Testis (tissue), 3 donors: Measurements from ENCODE around the gene SLC35B2. TPM values are rescaled to one million over a fixed set of nuclear protein-coding genes. Genes with fewer than 3 reads are reported as not detected.
"Not testable (repeated sequence)": the region's sequence is repeated elsewhere in the genome, so short reads cannot be mapped to it uniquely, and the experiment has no call there.

Experiments used
- DNase-seq: peaks from one replicate; pipeline ENCODE4 v3.0.0-alpha.2; 2019
- H3K27ac ChIP-seq, 2 donors: fragments of 200-600 bp; sonication (generic); one replicate each; pipeline ENCODE4 v1.5.1; 2019
- H3K27me3 ChIP-seq: fragments of 200-600 bp; sonication (generic); one replicate; pipeline ENCODE4 v1.5.1; 2019
- H3K36me3 ChIP-seq: fragments of 200-600 bp; sonication (generic); one replicate; pipeline ENCODE4 v1.5.1; 2017; ENCODE audit warnings: low read depth; ENCODE audit errors: missing control alignments
- H3K4me1 ChIP-seq: fragments of 200-600 bp; sonication (generic); one replicate; pipeline ENCODE4 v1.5.1; 2019
- H3K4me3 ChIP-seq, 2 donors: fragments of 200-600 bp; sonication (generic); one replicate each; pipeline ENCODE4 v1.5.1; 2017 to 2019
- H3K9me3 ChIP-seq: fragments of 200-600 bp; sonication (generic); one replicate; pipeline ENCODE4 v1.5.1; 2017
- POLR2A ChIP-seq: fragments of 450-650 bp; IDR thresholded peaks from one replicate; pipeline ENCODE4 v1.6.1; 2017; ENCODE audit warnings: antibody characterized with exemption, mild to moderate bottlenecking, moderate library complexity
- WGBS, 2 donors: methylation state at CpG; one replicate each; pipeline ENCODE4 v1.1.5; 2018; 5-methylcytosine and 5-hydroxymethylcytosine counted together
- intact Hi-C: fragments of 100-400 bp; cut with DNase I; formaldehyde crosslinking; loops from one replicate; pipeline ENCODE4 v1.15.1; 2023; ENCODE audit warnings: low total_unique reads
- polyA plus RNA-seq: library from polyadenylated mRNA; stranded (reverse); fragments of 350-450 nt; fragmentation: Illumina TruSeq; extraction: RNeasy Lipid Tissue Mini Kit (QIAGEN cat#74804); gene quantifications from one replicate; pipeline ENCODE4 v1.2.3, GENCODE V29; 2014; ENCODE audit warnings: low read depth, low replicate concordance; ENCODE audit not compliant: insufficient read depth
- total RNA-seq, 2 donors: library from RNA; depleted of rRNA; stranded (reverse); fragments of >200 nt; gene quantifications; one replicate each; pipeline ENCODE4 v1.2.3, GENCODE V29; 2016
- TF ChIP-seq, protein P1 (sequence below), 3 experiments: fragments of 450-650 bp in 2 of 3; fragments of 200-600 bp in 1 of 3; sonication (generic) in 1 of 3; IDR thresholded peaks; one replicate each; pipeline ENCODE4 v1.5.1; 2016 to 2019; ENCODE audit warnings: antibody characterized with exemption in 3 of 3, mild to moderate bottlenecking in 2 of 3, moderate library complexity in 1 of 3

Gene SLC35B2
- total and polyA plus RNA-seq, 3 donors from 2014 or later = 32.1 to 49.8 (median 42.4) TPM

DNA sequence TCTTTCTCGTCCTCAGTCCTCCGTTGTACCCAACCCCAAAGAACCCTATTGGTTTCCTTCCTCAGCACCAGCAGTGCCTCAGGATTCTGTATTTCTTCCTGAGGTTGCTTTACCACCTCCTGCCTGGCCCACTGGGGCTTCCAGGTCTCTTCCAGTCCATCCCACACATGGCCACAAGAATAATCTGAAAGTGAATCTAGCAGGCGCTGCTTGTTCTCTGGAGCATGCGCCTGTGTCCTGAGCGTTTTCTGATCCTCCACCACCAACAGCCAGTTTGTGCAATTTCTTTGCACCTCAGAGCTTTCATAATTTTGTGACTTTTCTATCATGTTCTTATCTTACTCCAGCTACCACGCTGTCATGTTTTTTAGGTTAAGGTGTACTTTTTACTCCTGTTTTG, 22.1 kb downstream of the SLC35B2 start:
- Histone ChIP-seq H3K9me3 (no peaks in the 10 kb centered on the region), H3K27me3 (no peaks in the 10 kb centered on the region), H3K27ac (peak overlapping the region; percentile 52 to 75), H3K4me1 (peaks cover 30% of the 10 kb centered on the region), H3K36me3 (no peaks in the 10 kb centered on the region), H3K4me3 (no peak overlapping the region)
- TF ChIP-seq, protein P1, sequence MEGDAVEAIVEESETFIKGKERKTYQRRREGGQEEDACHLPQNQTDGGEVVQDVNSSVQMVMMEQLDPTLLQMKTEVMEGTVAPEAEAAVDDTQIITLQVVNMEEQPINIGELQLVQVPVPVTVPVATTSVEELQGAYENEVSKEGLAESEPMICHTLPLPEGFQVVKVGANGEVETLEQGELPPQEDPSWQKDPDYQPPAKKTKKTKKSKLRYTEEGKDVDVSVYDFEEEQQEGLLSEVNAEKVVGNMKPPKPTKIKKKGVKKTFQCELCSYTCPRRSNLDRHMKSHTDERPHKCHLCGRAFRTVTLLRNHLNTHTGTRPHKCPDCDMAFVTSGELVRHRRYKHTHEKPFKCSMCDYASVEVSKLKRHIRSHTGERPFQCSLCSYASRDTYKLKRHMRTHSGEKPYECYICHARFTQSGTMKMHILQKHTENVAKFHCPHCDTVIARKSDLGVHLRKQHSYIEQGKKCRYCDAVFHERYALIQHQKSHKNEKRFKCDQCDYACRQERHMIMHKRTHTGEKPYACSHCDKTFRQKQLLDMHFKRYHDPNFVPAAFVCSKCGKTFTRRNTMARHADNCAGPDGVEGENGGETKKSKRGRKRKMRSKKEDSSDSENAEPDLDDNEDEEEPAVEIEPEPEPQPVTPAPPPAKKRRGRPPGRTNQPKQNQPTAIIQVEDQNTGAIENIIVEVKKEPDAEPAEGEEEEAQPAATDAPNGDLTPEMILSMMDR (IDR thresholded peaks at IDR 0.05) = no peak
- no peak for TF ChIP-seq POLR2A
- 63 to 81% methylated on average over 6 of the region's 6 CpGs for WGBS, 2 donors
- no peak for DNase-seq
- intact Hi-C loops = loop anchor here (10.0 kb wide), 1 partner anchor 60 kb away; no protein-coding TSS in a partner anchor

DNA sequence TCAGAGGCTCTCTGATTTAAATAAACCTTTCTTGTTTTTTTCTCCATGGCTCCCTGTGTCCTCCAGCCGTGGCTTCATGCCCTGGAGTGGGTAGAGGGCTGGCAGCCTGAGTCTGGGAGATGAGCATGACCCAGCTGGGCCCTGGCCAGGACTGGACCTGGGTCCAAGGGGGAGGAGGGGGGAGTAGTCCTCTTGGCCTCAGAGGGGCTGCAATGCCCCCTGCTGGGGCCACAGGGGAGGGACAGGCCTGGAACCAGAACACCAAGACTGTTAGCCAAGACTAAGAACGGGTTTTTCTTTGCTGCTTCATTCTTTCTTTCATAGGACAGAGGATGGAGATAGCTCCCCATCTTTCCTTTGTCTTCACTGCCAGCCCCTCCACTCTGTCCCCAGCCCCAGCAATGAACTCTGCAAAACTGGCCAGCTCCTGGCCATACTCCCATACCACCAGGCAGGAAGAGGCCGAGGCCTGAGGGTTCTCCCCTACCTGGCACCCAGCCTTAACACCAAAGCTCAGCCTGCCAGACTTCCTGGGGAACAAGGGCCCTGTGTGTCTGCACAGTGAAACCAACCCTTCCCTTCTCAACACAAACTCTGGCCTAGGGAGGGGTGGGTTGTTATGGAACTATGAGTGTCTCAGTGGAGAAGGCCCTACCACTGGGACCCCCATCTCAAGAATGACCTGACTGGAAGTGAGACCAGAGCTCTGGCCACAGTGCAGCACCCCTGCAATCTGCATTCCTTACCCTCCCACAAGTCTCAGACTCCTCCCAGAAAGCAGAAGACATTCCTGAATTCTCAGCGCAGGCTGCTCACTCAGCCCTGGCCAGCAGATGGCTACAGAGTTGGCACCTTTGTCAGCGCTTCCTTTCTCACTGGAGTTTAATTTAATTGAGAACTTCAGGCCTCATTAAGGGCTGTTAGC, 23.0 kb downstream of the SLC35B2 start:
- no peaks in the 10 kb centered on the region for H3K27me3 ChIP-seq
- peak; percentile 85 for DNase-seq
- H3K27ac ChIP-seq = peak overlapping the region; percentile 52 to 75
- H3K4me3 ChIP-seq = no peak overlapping the region
- TF ChIP-seq, protein P1 (IDR thresholded peaks at IDR 0.05) = peak; percentile 65 to 72 (median 68)
- no peak for TF ChIP-seq POLR2A
- 21 to 27% methylated on average over 4 to 5 of the region's 5 CpGs for WGBS, 2 donors
- no peaks in the 10 kb centered on the region for H3K9me3 ChIP-seq
- H3K36me3 ChIP-seq = no peaks in the 10 kb centered on the region
- intact Hi-C loops = loop anchor here (10.0 kb wide), 1 partner anchor 60 kb away; no protein-coding TSS in a partner anchor
- peaks cover 36% of the 10 kb centered on the region for H3K4me1 ChIP-seq

GRCh38 chr6:44233567-44234100, 23.7 kb downstream of the SLC35B2 start:
- no peaks in the 10 kb centered on the region for H3K36me3 ChIP-seq
- intact Hi-C loops = loop anchor here (10.0 kb wide), 1 partner anchor 59 kb away; no protein-coding TSS in a partner anchor
- H3K27me3 ChIP-seq = no peaks in the 10 kb centered on the region
- 55 to 59% methylated on average over 14 of the region's 14 CpGs for WGBS, 2 donors
- H3K4me3 ChIP-seq = no peak overlapping the region
- H3K9me3 ChIP-seq = no peaks in the 10 kb centered on the region
- peak overlapping the region; percentile 52 to 75 for H3K27ac ChIP-seq
- H3K4me1 ChIP-seq = peaks cover 43% of the 10 kb centered on the region
- no peak for DNase-seq
- TF ChIP-seq POLR2A = no peak
- TF ChIP-seq, protein P1 (IDR thresholded peaks at IDR 0.05) = no peak

- WGBS, 2 donors = 79 to 89% methylated on average over 7 to 16 of the region's 16 CpGs
- no peaks in the 10 kb centered on the region for H3K9me3 ChIP-seq
- TF ChIP-seq, protein P1 (IDR thresholded peaks at IDR 0.05) = no peak
- TF ChIP-seq POLR2A = no peak
- H3K4me1 ChIP-seq = peaks cover 50% of the 10 kb centered on the region
- no peak for DNase-seq
- intact Hi-C loops = loop anchor here (10.0 kb wide), 1 partner anchor 58 kb away; no protein-coding TSS in a partner anchor
- peak overlapping the region; percentile 52 to 75 for H3K27ac ChIP-seq
- no peak overlapping the region for H3K4me3 ChIP-seq
- no peaks in the 10 kb centered on the region for H3K36me3 ChIP-seq
- H3K27me3 ChIP-seq = no peaks in the 10 kb centered on the region
Measured at GRCh38 chr6:44232676-44233566, 24.4 kb downstream of the SLC35B2 start.

- not testable (repeated sequence) for H3K9me3 ChIP-seq, H3K36me3 ChIP-seq, H3K27ac ChIP-seq, H3K4me3 ChIP-seq, DNase-seq, H3K27me3 ChIP-seq
- intact Hi-C loops = loop anchor here (10.0 kb wide), 1 partner anchor 57 kb away; no protein-coding TSS in a partner anchor
- 88 to 96% methylated on average over 9 of the region's 9 CpGs for WGBS, 2 donors
- peaks cover 60% of the 10 kb centered on the region for H3K4me1 ChIP-seq
Measured at GRCh38 chr6:44231426-44231825, 25.9 kb downstream of the SLC35B2 start.
